ENCODE measurements around the gene MYBBP1A. TPM values are rescaled to one million over a fixed set of nuclear protein-coding genes. Genes with fewer than 3 reads are reported as not detected.
A peak's percentile ranks its signal among the peaks of the same experiment; 100 is the strongest.

MYBBP1A gene
- total and polyA plus RNA-seq, 2 of the 8 experiments (the other 6 are each of a cell fraction or from before 2014, with no cell fraction given): 46.8 to 151 TPM

DNA sequence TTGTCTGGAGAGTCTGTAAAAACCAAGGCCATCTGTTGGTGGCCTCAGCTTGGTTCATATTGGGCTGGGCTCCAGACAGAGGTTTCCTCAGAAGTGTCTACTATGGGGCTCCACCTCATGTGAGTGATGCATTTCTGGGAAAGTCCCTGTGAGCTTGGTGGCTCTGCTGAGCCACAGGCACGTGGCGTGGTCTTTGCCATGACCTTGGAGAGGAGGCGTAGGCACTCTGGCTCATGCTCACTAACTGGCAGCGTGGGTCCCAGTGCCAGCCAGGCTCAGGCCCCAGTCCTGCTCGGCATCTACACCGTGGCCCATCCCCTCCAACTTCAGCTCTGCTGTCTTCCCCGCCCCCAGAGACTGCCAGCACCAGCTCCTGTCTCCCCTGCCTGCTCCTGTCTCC is 18.5 kb upstream of the MYBBP1A start:
- Histone ChIP-seq H4K5ac (ENCODE audit: insufficient read length, low read depth, low read length) (no peak overlapping the region), H3K4ac (replicated peaks; ENCODE audit: insufficient read length, low read depth, low read length) (no peak overlapping the region), H3K9me3 (ENCODE audit: insufficient read depth in 2 of 2, low read depth in 1 of 2, low read length in 1 of 2) (no peaks in the 10 kb centered on the region), H2AFZ (ENCODE audit: low read length) (no peak overlapping the region; the same call in 1 of the 2 replicates), H3K56ac (replicated peaks; ENCODE audit: insufficient read length, low read depth, low read length) (no peak overlapping the region), H4K91ac (replicated peaks; ENCODE audit: insufficient read length, low read length) (no peak overlapping the region), H3K4me2 (ENCODE audit: insufficient read depth in 1 of 2, low read depth in 2 of 2, low read length in 2 of 2) (no peak overlapping the region), H4K20me1 (replicated peaks in 1 of 2; ENCODE audit: control insufficient read depth in 1 of 2, insufficient read depth in 2 of 2, low read length in 2 of 2) (no peaks in the 10 kb centered on the region), H3K79me2 (ENCODE audit: control insufficient read depth in 1 of 2, insufficient read depth in 2 of 2, low read length in 2 of 2) (no peaks in the 10 kb centered on the region), H3K18ac (ENCODE audit: extremely low read depth, low read length) (no peak overlapping the region), H3K23me2 (ENCODE audit: low read depth, low read length) (no peaks in the 10 kb centered on the region; the same call in 1 of the 2 replicates), H3K4me3 (ENCODE audit: extremely low read depth in 1 of 4, insufficient read depth in 2 of 4, low read depth in 3 of 4, low read length in 4 of 4) (no peak overlapping the region), H3K27me3 (replicated peaks in 1 of 4; ENCODE audit: control insufficient read depth in 3 of 4, extremely low read depth in 1 of 4, insufficient read depth in 3 of 4, low read length in 3 of 4) (no peaks in the 10 kb centered on the region), H2BK120ac (replicated peaks; ENCODE audit: low read depth, low read length) (no peak overlapping the region), H3K79me1 (ENCODE audit: low read depth, low read length) (no peaks in the 10 kb centered on the region), H3K36me3 (ENCODE audit: control insufficient read depth in 2 of 4, insufficient read depth in 4 of 4, low read length in 3 of 4) (no peaks in the 10 kb centered on the region), H2BK12ac (ENCODE audit: low read depth, low read length) (no peak overlapping the region), H3K9ac (replicated peaks in 1 of 4; ENCODE audit: extremely low read depth in 1 of 4, low read depth in 3 of 4, low read length in 3 of 4) (no peak overlapping the region), H4K8ac (ENCODE audit: extremely low read depth, insufficient read depth, low read length) (no peak overlapping the region; the same call in 1 of the 2 replicates), H3K27ac (ENCODE audit: low read depth, low read length) (no peak overlapping the region), H3K23ac (ENCODE audit: insufficient read length) (no peak overlapping the region), H2BK5ac (ENCODE audit: low read depth, low read length) (no peak overlapping the region), H2BK20ac (ENCODE audit: low read length) (no peak overlapping the region), H2BK15ac (ENCODE audit: low read length) (peak overlapping the region; percentile 92; the same call in 1 of the 2 replicates), H2AK5ac (ENCODE audit: low read depth, low read length) (no peak overlapping the region), H3K14ac (ENCODE audit: insufficient read length) (no peak overlapping the region), H3K4me1 (replicated peaks in 1 of 4; ENCODE audit: control insufficient read depth in 3 of 4, insufficient read depth in 4 of 4, low read length in 3 of 4) (peaks cover 9 to 21% (median 16%) of the 10 kb centered on the region in 4 experiments)
- FAIRE-seq (no peak), DNase-seq (ENCODE audit: low read depth in 1 of 2, low spot score in 2 of 2) (no peak)
- POLR2A ChIA-PET (ENCODE audit: partially characterized antibody): no interaction called here
- CTCF ChIA-PET (ENCODE audit: partially characterized antibody): interaction anchor here (0.7 to 1.6 kb wide), 4 partner anchors 8 to 51 kb away, joined by 3 to 4 read pairs (median 4); partner anchors contain the start of gene SMTNL2
- 90% methylated on average over 7 of the region's 7 CpGs; no CpG with 5 or more reads in 1 of the 2 experiments for WGBS, 2 experiments (ENCODE audit: extremely low coverage in 1 of 2, insufficient coverage in 1 of 2, insufficient read length in 1 of 2, insufficient replicate concordance in 2 of 2, low coverage in 1 of 2, low lambda C conversion rate in 2 of 2, missing lambda C conversion rate in 1 of 2)
